GM18909 (cell line): ENCODE measurements around the gene FZR1.
"Not testable (repeated sequence)": the region's sequence is repeated elsewhere in the genome, so short reads cannot be mapped to it uniquely, and the experiment has no call there.

Experiments used
- ATAC-seq: cut with Tn5 transposase; IDR thresholded peaks from one replicate; pipeline ENCODE4 v1.9.1; 2021; ENCODE audit warnings: mild to moderate bottlenecking; ENCODE audit not compliant: unreplicated experiment, poor library complexity

The FZR1 gene

DNA sequence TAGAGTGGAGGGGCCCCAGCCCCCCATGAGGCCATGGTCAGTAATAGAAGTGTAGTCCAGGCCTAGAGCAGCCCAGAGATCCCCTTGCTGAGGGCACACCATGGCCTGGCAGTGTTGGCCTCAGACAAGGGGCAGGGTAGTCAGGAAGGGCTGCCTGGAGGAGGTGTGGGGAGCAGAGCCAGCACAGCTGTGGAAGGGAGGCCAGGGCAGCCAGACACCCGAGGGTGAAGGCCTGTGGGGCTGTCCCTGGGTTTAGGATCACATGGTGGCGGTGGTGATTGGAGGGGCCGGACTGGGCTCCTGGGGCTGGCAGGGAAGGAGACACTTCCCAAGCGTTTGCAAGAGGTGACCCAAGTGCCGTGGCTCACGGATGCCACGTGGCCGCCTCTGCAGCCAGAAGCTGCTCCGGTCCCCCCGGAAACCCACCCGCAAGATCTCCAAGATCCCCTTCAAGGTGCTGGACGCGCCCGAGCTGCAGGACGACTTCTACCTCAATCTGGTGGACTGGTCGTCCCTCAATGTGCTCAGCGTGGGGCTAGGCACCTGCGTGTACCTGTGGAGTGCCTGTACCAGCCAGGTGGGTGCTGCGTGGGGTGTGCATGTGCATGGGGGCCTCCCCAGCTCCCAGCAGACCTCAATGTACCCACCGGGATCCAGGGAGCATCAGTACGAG lies 21.3 kb downstream of the FZR1 start:
- no peak for ATAC-seq

DNA sequence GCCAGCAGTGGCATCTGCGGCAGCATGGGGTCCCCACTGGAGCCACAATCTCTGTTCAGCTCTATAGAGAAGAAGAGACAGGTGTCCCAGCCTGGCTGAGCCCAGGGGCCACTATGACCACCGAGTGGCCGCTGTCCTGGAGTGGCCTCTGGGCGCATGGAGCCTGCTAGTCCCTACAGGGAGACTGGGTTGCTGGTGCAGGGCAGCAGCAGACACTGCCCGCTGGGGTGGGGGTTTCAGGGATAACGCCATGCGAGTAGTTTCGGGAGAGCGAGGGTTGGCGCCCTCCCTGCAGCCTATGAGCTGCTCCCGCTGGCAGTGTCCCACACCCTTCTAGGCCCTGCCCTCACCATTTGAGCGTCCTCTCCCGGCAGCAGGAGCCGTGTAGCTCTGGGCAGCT lies 22.0 kb downstream of the FZR1 start:
- no peak for ATAC-seq

GRCh38 chr19:3528539-3529211 lies 22.6 kb downstream of the FZR1 start:
- no peak for ATAC-seq

DNA sequence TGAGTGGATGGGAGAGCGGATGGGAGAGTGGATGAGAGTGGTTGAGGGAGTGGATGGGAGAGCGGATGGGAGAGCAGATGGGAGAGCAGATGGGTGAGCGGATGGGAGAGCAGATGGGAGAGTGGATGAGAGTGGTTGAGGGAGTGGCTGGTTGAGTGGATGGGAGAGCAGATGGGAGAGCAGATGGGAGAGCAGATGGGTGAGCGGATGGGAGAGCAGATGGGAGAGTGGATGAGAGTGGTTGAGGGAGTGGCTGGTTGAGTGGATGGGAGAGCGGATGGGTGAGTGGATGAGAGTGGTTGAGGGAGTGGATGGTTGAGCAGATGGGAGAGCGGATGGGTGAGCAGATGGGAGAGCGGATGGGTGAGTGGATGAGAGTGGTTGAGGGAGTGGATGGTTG lies 23.2 kb downstream of the FZR1 start:
- not testable (repeated sequence) for ATAC-seq

DNA sequence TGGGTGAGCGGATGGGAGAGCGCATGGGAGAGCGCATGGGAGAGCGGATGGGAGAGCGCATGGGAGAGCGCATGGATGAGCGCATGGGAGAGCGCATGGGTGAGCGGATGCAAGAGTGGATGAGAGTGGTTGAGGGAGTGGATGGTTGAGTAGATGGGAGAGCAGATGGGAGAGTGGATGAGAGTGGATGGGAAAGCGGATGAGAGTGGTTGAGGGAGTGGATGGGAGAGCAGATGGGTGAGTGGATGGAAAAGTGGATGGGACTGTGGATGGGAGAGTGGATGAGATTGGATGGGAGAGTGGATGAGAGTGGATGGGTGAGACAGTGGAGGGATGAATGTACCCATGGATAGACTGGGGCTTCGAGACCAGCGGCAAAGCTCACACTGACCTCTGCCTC lies 24.3 kb downstream of the FZR1 start:
- no peak for ATAC-seq

DNA sequence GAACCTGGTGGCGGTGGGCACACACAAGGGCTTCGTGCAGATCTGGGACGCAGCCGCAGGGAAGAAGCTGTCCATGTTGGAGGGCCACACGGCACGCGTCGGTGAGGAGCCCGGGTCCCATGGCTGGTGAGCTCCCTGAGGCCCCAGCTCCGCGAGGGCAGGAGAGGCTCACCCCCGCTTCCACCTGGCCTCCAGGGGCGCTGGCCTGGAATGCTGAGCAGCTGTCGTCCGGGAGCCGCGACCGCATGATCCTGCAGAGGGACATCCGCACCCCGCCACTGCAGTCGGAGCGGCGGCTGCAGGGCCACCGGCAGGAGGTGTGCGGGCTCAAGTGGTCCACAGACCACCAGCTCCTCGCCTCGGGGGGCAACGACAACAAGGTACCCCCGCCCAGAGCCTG lies 25.6 kb downstream of the FZR1 start:
- ATAC-seq: no peak

GRCh38 chr19:3532154-3532786 lies 26.2 kb downstream of the FZR1 start:
- no peak for ATAC-seq

DNA sequence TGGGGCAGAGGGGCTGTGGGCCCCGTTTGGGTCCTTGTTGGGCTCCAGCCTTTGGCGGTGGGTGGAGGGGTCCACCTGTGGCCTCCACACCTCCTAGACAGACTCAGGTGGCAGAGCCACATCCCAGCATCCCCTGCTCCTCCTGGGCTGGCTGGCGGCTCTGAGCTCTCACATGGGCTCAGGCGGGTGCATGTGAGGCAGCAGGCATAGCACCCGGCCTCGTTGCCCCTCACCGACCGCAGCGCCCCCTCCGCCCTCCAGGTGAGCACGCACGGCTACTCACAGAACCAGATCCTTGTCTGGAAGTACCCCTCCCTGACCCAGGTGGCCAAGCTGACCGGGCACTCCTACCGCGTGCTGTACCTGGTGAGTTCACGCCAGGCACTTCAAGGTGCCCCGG lies 26.9 kb downstream of the FZR1 start:
- ATAC-seq: no peak

DNA sequence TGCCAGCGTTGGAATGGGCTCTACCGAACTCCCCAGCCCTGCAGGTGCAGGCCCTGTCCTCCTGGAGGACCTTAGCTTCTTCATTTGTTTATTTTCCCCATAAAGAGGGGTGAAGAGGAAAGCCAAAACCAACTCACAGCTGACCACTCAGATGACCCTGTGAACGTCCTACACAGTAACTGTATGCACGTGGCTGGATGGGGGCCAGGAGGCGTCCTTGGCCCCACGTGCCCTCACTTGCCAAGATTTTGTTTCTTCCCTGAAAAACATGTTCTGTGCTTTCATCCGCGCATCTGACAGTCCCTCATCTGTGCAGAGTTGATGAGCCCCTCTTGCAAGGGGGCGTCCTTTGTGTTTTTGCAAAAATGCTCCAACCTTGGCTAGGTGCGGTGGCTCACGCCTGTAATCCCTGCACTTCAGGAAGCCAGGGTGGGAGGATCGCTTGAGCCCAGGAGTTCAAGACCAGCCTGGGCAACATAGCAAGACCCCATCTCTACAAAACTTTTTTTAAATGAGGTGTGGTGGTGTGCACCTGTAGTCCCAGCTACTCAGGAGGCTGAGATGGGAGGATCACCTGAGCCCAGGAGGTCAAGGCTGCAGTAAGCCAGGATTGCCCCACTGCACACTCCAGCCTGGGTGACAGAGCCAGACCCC lies 27.6 kb downstream of the FZR1 start:
- no peak for ATAC-seq

- no peak for ATAC-seq
Measured at GRCh38 chr19:3534375-3535234, 28.5 kb downstream of the FZR1 start.

DNA sequence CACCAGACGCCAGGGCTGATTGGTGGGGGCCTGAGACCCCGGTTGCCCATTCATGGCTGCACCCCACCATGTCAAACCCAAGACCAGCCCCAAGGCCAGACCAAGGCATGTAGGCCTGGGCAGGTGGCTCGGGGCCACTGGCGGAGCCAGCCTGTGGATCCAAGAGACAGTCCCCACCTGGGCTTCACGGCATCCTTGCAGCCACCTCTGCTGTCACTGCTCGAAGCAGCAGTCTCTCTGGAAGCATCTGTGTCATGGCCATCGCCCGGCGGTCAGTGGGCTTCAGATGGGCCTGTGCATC lies 29.1 kb downstream of the FZR1 start:
- ATAC-seq: no peak

DNA sequence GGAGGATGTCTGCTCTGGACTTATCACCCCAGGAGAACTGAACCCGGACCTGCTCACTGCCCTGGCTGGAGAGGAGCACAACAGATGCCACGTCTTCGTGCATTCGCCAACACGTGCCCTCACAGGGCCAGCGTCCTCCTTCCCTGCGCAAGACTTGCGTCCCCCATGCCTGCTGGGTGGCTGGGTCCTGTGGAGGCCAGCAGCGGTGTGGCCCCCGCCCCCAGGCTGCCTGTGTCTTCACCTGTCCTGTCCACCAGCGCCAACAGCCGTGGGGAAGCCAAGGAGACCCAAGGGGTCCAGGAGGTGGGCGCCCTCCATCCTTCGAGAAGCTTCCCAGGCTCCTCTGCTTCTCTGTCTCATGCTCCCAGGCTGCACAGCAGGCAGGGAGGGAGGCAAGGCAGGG lies 29.5 kb downstream of the FZR1 start:
- ATAC-seq: no peak

GRCh38 chr19:3535981-3536380 lies 29.9 kb downstream of the FZR1 start:
- ATAC-seq: no peak

GRCh38 chr19:3536429-3537100 lies 30.5 kb downstream of the FZR1 start:
- ATAC-seq: no peak

DNA sequence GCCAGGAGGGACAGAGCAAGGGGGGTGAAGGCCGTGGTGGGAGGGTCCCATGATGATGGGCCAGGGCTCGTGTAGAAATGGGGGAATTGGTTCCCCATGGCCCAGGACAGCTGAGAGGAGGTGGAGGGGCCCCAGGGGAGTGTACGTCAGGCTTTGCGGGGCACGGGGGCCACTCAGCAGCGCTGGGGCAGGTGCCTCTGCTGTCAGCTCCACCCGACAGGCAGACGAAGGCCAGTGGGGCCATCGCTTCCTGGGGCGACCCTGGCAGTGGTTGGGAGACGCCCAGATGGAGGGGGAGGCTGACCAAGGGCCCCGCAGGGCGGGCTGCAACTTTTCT lies 31.0 kb downstream of the FZR1 start:
- ATAC-seq: no peak

DNA sequence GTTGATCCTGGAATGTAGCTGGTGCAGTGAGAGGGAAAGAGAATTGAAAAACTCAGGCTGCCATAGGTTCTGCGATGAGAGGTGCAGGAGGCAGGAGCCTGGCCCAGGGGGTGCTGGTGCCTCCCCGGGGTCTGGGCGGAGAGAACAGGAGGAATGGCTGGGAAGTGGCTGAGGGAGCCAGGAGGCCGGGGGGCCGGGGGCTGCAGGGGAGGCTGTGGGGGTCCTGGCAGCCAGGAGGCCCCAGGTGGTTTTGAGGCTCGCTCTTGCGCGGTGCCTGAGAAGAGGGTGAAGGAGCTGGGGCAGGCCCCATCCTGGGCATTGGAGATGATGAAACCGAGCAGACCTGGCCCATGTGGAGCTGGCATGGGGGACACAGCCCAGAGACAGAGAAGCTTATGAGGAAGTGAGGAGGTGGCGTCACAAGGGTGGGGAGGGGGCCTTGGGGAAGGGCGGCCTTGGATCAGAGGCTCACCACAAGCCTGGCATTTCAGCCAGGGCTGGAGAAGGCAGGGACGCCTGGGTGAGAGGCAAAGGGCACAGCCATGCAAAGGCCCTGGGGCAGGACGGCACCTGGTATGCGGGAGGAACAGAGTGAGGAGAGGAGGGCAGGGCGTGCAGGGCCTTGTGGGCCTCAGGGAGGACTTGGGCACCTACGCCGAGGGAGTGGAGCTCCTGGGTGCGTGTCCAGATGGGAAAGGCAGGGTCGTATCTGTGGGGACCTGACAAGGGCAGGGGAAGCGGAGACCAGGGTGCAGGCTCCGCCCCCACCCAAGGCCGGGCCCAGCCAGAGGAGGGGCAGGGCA lies 31.5 kb downstream of the FZR1 start:
- no peak for ATAC-seq

DNA sequence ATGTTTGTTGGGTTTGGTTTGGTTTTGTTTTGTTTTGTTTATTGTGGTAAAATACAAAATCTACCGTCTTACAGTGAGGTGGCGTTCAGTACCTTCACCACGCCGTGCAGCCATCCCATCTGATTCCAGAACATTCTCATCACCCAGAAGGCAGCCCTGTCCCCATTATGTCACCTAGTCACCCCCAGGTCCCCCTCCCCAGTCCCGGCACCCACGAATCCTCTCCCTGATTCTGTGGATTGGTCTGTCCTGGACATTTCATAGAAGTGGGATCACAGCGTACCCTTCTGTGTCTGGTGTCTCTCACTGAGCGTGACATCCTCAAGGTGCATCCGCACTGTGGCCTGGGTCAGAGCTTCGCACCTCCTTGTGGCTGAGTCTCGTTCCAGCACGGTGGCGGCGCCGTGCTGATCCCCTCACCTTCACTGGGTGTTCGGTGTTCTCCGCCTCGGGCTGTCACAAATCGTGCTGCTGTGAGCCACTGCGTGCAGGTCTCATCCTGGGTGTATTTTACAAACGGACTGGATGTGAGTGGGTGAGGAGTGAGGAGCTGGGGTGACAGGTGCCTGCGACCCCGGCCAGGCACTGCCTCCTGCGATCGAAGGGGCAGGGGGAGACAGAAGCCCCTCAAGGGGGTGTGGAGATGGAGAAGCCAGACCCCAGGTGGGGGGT lies 32.3 kb downstream of the FZR1 start:
- ATAC-seq: no peak

DNA sequence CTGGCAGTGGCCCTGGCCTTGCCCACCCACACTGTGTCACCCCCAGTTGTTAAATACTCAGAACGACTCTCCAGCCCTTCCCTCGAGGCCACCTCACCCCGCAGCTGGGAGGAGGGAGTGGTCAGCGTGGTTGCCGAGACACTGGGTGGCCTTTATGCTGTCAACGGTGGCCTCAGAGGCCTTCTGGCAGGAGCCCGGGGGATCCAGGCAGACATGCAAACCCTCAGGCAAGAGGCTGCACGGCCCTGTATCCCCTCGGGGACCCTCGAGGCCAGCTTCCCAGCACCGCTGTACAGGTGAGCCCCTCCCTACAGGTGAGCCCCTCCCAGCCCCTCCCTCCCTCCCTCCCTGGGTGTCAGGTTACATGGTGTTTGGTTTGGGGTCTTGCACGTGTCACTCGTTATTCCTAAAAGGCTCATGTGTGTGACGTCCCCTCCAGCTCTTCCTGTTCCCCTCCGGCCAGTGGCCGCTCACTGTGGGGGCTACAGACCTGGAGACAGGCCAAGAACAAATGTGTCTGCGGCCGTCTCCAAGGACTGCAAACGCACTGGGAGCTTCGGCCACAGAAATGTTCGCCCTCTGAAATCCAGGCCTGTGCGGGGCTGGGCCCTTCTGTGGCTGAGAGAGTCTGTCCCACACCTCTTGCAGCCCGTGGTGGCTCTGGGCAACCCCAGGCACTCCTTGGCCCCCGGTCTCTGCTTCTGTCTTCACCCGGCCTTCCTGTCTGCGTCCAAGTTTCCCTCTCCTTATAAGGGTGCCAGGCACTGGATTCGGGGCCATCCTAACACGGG lies 33.0 kb downstream of the FZR1 start, which contains the start of gene TEKTIP1:
TEKTIP1 (plus strand) TSS at position 210 of the 791 bp plus-strand sequence; CDS start at position 214, 4 bp downstream.
- no peak for ATAC-seq
